Lung (tissue), 12 donors: Measurements from ENCODE around the gene SLC25A12. TPM values are rescaled to one million over a fixed set of nuclear protein-coding genes. Genes with fewer than 3 reads are reported as not detected.

Experiments
- ATAC-seq: fragments of 200-7000 bp; cut with Tn5 transposase; one replicate; pipeline ENCODE4 v1.9.1; 2020; ENCODE audit warnings: moderate number of reproducible peaks; ENCODE audit not compliant: insufficient read depth, low FRiP score
- DNase-seq, 3 donors: peaks; one replicate each; pipeline ENCODE4 v3.0.0-alpha.2; 2013 to 2017
- H3K27ac ChIP-seq, 2 donors: one replicate each; pipeline ENCODE4 v1.5.1; 2013; ENCODE audit warnings: mild to moderate bottlenecking in 2 of 2, moderate library complexity in 2 of 2, control low read depth in 1 of 2, inconsistent platforms in 1 of 2, low read depth in 1 of 2, low read length in 1 of 2
- H3K27me3 ChIP-seq, 3 donors: one replicate each; pipeline ENCODE4 v1.5.1; 2013; ENCODE audit warnings: low read length in 2 of 3; ENCODE audit not compliant: control insufficient read depth in 3 of 3, insufficient read depth in 3 of 3
- H3K36me3 ChIP-seq, 4 donors: one replicate each; pipeline ENCODE4 v1.5.1; 2013; ENCODE audit warnings: low read length in 4 of 4, mild to moderate bottlenecking in 1 of 4, moderate library complexity in 1 of 4; ENCODE audit not compliant: control insufficient read depth in 4 of 4, insufficient read depth in 4 of 4
- H3K4me1 ChIP-seq, 5 donors: one replicate each; pipeline ENCODE4 v1.5.1; 2013; ENCODE audit warnings: low read length in 5 of 5, mild to moderate bottlenecking in 2 of 5, moderate library complexity in 1 of 5; ENCODE audit not compliant: control insufficient read depth in 5 of 5, insufficient read depth in 5 of 5
- H3K4me3 ChIP-seq: one replicate; pipeline ENCODE4 v1.5.1; 2013; ENCODE audit warnings: mild to moderate bottlenecking, control low read depth, moderate library complexity
- H3K9ac ChIP-seq, 2 donors: one replicate each; pipeline ENCODE4 v1.5.1; 2013; ENCODE audit warnings: low read length in 2 of 2, control low read depth in 1 of 2; ENCODE audit not compliant: insufficient read depth in 1 of 2
- H3K9me3 ChIP-seq, 4 donors: one replicate each; pipeline ENCODE4 v1.5.1; 2013; ENCODE audit warnings: low read length in 3 of 4, mild to moderate bottlenecking in 1 of 4, moderate library complexity in 1 of 4; ENCODE audit not compliant: control insufficient read depth in 4 of 4, insufficient read depth in 3 of 4
- WGBS, 2 donors: extraction: QIAGEN DNeasy Blood & Tissue Kit; methylation state at CpG; one replicate each; pipeline ENCODE4 v1.1.7; 2013; 5-methylcytosine and 5-hydroxymethylcytosine counted together
- polyA plus RNA-seq, 2 donors: library from polyadenylated mRNA; stranded (reverse); fragments of 200-250 nt; gene quantifications; one replicate each; pipeline ENCODE4 v1.2.1, GENCODE V29; 2013
- total RNA-seq, 2 donors: library from RNA; depleted of rRNA in 1 of 2; stranded (reverse); fragments of >200 nt in 1 of 2; gene quantifications; one replicate each; pipeline ENCODE4 v1.2.1, GENCODE V29; 2014 to 2021
- TF ChIP-seq, protein P1 (sequence below): IDR thresholded peaks from 2 replicates; pipeline ENCODE4 v1.5.1; 2012; ENCODE audit warnings: mild to moderate bottlenecking; ENCODE audit errors: control extremely low read depth, extremely low read depth
- donor health status: control.
- donor health status: control.
- donor health status: Bipolar disorder and iron deficiency.
- donor health status: healthy.
- donor health status: DM: yes; HTN: yes; CAD: no.

SLC25A12 gene
- total and polyA plus RNA-seq, 4 donors = 6.9 to 22.4 (median 14.2) TPM

DNA sequence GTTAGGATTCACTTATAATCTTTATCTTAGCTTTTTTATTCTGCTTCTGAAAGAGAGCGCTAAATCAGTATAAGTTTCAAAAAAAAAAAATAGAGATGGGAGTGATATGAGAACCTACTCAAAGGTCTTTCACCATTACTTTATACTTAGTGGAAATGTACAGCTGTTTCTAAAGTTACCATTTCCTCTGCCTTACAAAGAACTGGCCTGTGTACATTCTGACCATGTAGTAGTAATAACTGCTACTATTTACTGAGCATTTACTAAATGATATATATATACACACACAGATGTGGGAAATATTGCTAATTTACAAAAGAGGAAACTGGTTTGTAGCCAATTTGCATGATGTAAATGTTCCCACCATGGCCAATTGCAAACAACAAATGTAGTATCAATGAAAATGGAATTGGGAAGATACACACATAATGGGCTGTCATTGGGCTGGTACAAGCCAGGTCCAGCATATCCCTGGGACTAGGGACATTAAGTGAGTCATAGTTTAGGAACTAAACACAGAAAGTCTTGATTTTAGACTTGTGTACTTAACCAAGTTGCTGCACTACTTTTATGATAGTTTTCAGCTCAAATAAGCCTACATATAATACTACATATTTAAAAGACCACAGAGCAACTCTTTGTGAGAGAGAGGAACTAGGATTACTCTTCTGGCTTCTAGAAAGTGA is 139.6 kb downstream of the SLC25A12 start:
- WGBS, 2 donors = 96 to 100% methylated on average over 1 of the region's 1 CpG
- no peaks in the 10 kb centered on the region for H3K4me1 ChIP-seq
- peaks cover 5 to 31% (median 18%) of the 10 kb centered on the region in 4 donors for H3K36me3 ChIP-seq
- no peak overlapping the region for H3K9ac ChIP-seq
- no peaks in the 10 kb centered on the region for H3K27me3 ChIP-seq
- H3K4me3 ChIP-seq = no peak overlapping the region
- H3K27ac ChIP-seq = no peak overlapping the region
- TF ChIP-seq, protein P1, sequence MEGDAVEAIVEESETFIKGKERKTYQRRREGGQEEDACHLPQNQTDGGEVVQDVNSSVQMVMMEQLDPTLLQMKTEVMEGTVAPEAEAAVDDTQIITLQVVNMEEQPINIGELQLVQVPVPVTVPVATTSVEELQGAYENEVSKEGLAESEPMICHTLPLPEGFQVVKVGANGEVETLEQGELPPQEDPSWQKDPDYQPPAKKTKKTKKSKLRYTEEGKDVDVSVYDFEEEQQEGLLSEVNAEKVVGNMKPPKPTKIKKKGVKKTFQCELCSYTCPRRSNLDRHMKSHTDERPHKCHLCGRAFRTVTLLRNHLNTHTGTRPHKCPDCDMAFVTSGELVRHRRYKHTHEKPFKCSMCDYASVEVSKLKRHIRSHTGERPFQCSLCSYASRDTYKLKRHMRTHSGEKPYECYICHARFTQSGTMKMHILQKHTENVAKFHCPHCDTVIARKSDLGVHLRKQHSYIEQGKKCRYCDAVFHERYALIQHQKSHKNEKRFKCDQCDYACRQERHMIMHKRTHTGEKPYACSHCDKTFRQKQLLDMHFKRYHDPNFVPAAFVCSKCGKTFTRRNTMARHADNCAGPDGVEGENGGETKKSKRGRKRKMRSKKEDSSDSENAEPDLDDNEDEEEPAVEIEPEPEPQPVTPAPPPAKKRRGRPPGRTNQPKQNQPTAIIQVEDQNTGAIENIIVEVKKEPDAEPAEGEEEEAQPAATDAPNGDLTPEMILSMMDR = no peak
- no peaks in the 10 kb centered on the region for H3K9me3 ChIP-seq
- ATAC-seq = no peak
- no peak for DNase-seq

DNA sequence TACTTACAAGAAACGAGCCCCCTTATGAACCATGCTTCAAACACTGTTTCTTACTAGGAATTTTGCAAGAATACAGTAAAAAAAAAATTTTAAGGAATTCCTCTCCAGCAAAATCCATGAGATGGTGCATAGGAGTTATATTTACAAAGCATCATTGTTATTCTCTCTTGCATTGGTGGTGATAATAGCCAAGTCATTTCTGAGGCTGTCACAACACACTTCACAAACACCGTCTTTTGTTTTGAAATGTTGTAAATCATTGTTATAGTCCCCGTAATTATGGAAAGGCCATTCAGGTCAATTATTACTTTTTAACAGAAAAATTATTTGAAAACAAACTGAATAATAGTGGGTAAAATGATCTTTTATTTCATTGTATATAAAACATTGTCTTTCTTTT is 146.7 kb downstream of the SLC25A12 start:
- H3K27ac ChIP-seq = no peak overlapping the region
- TF ChIP-seq, protein P1 = no peak

DNA sequence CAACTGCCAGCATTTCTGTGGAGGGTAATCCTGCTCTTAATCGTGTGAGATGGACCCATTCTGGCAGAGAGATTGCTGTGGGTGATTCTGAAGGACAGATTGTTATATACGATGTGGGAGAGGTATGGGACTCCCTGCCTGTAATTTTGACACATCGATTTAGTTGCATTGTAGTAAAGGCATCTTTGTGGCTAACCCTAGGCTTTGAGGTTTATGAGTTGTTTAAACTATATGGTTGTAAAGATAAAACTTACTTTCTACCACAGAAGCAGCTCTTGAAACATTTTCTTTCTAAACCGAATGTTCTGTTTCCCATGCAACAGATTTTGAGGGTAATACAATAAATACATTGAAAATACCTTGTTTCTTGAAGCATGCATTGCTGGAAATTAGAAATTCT is 148.2 kb downstream of the SLC25A12 start:
- Histone ChIP-seq H3K27ac (no peak overlapping the region), H3K27me3 (no peaks in the 10 kb centered on the region), H3K36me3 (peaks cover 11 to 56% (median 25%) of the 10 kb centered on the region in 4 donors), H3K9ac (no peak overlapping the region), H3K4me3 (no peak overlapping the region), H3K9me3 (no peaks in the 10 kb centered on the region), H3K4me1 (no peaks in the 10 kb centered on the region)
- DNase-seq (no peak), ATAC-seq (no peak)
- WGBS, 2 donors = 92 to 94% methylated on average over 4 of the region's 4 CpGs
- TF ChIP-seq, protein P1 = no peak

More for the DNA sequence above, 146.7 kb downstream of the SLC25A12 start:
- H3K9ac ChIP-seq = no peak overlapping the region
- no peak for ATAC-seq
- no peaks in the 10 kb centered on the region for H3K9me3 ChIP-seq
- 95% methylated on average over 3 of the region's 3 CpGs for WGBS, 2 donors
- peaks cover 10 to 53% (median 26%) of the 10 kb centered on the region in 4 donors for H3K36me3 ChIP-seq
- H3K27me3 ChIP-seq = no peaks in the 10 kb centered on the region
- H3K4me1 ChIP-seq = no peaks in the 10 kb centered on the region
- no peak overlapping the region for H3K4me3 ChIP-seq
- DNase-seq = no peak
